Suprapubic skin (tissue), 3 donors: ENCODE measurements around the gene KCNH1.

Experiments
- CTCF ChIP-seq, 2 donors: fragments of 200-600 bp in 1 of 2; fragments of 450-650 bp in 1 of 2; sonication (generic) in 1 of 2; IDR thresholded peaks; one replicate each; pipeline ENCODE4 v1.5.1; 2016 to 2019; ENCODE audit warnings: antibody characterized with exemption in 2 of 2, mild to moderate bottlenecking in 1 of 2, moderate library complexity in 1 of 2
- EP300 ChIP-seq: sonication (generic); formaldehyde crosslinking; IDR thresholded peaks from one replicate; pipeline ENCODE4 v1.6.1; 2017; ENCODE audit warnings: antibody characterized with exemption
- POLR2A ChIP-seq, 2 donors: fragments of 450-650 bp; IDR thresholded peaks; one replicate each; pipeline ENCODE4 v1.6.1; 2017; ENCODE audit warnings: antibody characterized with exemption in 2 of 2, mild to moderate bottlenecking in 2 of 2, moderate library complexity in 2 of 2

DNA sequence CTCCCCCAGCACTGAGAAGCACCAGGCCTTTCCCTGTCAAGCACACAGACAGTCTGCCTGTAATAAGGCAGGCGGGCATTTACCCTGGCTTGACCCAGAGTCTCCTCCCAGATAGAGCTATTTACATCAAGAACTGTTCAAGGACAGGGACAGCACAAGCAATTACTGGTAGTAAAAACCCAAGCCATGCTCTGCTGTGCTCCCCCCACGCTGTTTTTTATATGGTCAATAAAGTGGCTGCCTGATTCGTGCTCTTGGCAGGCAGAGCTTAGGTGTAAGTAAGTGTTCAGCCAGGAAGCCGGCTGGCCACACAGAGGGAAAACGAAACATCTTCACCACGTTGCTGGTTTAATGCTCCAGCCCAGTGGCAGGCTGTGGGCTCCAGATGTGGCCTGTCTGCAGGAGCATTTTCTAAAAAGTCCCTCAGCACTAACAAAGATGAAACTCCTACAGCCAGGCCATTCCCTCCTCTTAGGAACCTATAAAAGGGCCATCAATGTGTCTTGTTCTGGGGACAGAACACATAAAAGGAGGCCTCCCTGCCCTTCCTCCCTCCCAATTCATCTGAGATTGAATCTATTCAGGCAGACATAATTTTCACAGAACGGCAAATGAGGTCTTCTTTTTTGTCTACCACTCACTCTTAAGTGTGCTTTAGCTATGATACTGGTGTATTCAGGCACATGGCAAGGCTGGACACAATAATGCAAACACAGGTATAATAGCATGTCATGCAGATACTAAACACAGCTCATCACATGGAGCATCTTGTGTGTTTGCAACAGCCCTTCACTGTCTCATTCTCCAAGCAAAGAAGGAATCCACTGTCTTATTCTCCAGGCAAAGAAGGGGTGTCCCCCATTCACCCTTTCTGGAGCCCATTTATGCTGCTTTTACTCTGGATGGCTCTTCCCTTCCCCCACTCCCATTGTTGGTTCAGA is 426.4 kb downstream of the KCNH1 start:
- TF ChIP-seq EP300, result no peak
- TF ChIP-seq POLR2A (IDR thresholded peaks at IDR 0.05), result no peak
- TF ChIP-seq CTCF (IDR thresholded peaks at IDR 0.05), result no peak
